Skeletal muscle satellite cell (primary cell): ENCODE measurements around the gene OR5T2. TPM values are rescaled to one million over a fixed set of nuclear protein-coding genes. Genes with fewer than 3 reads are reported as not detected.
"Not testable (repeated sequence)": the region's sequence is repeated elsewhere in the genome, so short reads cannot be mapped to it uniquely, and the experiment has no call there.

Experiments used
- H3K27me3 ChIP-seq: 2 replicates; pipeline ENCODE4 v1.7.0; 2013; ENCODE audit warnings: low read length; ENCODE audit not compliant: control insufficient read depth, insufficient read depth
- H3K36me3 ChIP-seq: 2 replicates; pipeline ENCODE4 v1.7.0; 2013; ENCODE audit warnings: mild to moderate bottlenecking, control low read depth, low read length; ENCODE audit not compliant: insufficient read depth
- H3K4me1 ChIP-seq: 2 replicates; pipeline ENCODE4 v1.7.0; 2013; ENCODE audit warnings: low read length; ENCODE audit not compliant: control insufficient read depth, insufficient read depth
- H3K4me2 ChIP-seq: 2 replicates; pipeline ENCODE4 v1.7.0; 2013; ENCODE audit warnings: mild to moderate bottlenecking, low read length
- H3K4me3 ChIP-seq: 2 replicates; pipeline ENCODE4 v1.7.0; 2013; ENCODE audit warnings: low read length
- H3K9ac ChIP-seq: 2 replicates; pipeline ENCODE4 v1.7.0; 2013; ENCODE audit warnings: mild to moderate bottlenecking, low read depth, low read length, moderate library complexity
- H3K9me3 ChIP-seq: replicated peaks from 2 replicates; pipeline ENCODE4 v1.7.0; 2013; ENCODE audit warnings: mild to moderate bottlenecking, control low read depth, low read length
- total RNA-seq: library from RNA; depleted of rRNA; stranded (reverse); fragments of >200 nt; gene quantifications from 2 replicates; pipeline ENCODE4 v1.2.3, GENCODE V29; 2012; rRNA removed

Gene OR5T2
- total RNA-seq, result not detected in 2 replicates

GRCh38 chr11:56234155-56234554, at the start of gene OR5T2:
Gene OR5T2, minus strand, starts transcription at chr11:56234255. Its CDS starts 1,193 bp downstream, at chr11:56233062.
- H3K9me3 ChIP-seq, result peaks cover 16% of the 10 kb centered on the region
- H3K9ac ChIP-seq, result no peak within 1 kb of the TSS
- no peak within 1 kb of the TSS for H3K4me3 ChIP-seq
- no peak within 1 kb of the TSS for H3K4me2 ChIP-seq
- H3K36me3 ChIP-seq, result no peaks in the 10 kb centered on the region
- H3K4me1 ChIP-seq, result no peaks in the 10 kb centered on the region
- H3K27me3 ChIP-seq, result no peaks in the 10 kb centered on the region

- Histone ChIP-seq H3K4me2 (no peak within 1 kb of the TSS), H3K9me3 (no peaks in the 10 kb centered on the region), H3K4me1 (no peaks in the 10 kb centered on the region), H3K9ac (no peak within 1 kb of the TSS), H3K4me3 (no peak within 1 kb of the TSS), H3K36me3 (no peaks in the 10 kb centered on the region), H3K27me3 (no peaks in the 10 kb centered on the region)
Observed at GRCh38 chr11:56273854-56274253, 39.8 kb upstream of the OR5T2 start, which contains the start of gene OR5T1. Gene OR5T1, plus strand, starts transcription at chr11:56274154. Its CDS starts 1,485 bp downstream, at chr11:56275639.

GRCh38 chr11:56271092-56271491, 37.0 kb upstream of the OR5T2 start:
- H3K36me3 ChIP-seq, result no peaks in the 10 kb centered on the region
- no peak overlapping the region for H3K4me2 ChIP-seq
- H3K4me3 ChIP-seq, result no peak overlapping the region
- H3K9me3 ChIP-seq, result no peaks in the 10 kb centered on the region
- H3K4me1 ChIP-seq, result no peaks in the 10 kb centered on the region
- no peak overlapping the region for H3K9ac ChIP-seq
- no peaks in the 10 kb centered on the region for H3K27me3 ChIP-seq

GRCh38 chr11:56251954-56252353, 17.9 kb upstream of the OR5T2 start, which contains the start of gene OR5T3:
Gene OR5T3, plus strand, starts transcription at chr11:56252254. Its CDS starts 0 bp downstream, at chr11:56252254.
- H3K4me1 ChIP-seq, result no peaks in the 10 kb centered on the region
- no peak within 1 kb of the TSS for H3K4me2 ChIP-seq
- no peaks in the 10 kb centered on the region for H3K36me3 ChIP-seq
- H3K4me3 ChIP-seq, result no peak within 1 kb of the TSS
- no peaks in the 10 kb centered on the region for H3K27me3 ChIP-seq
- H3K9me3 ChIP-seq, result peaks cover 3% of the 10 kb centered on the region
- no peak within 1 kb of the TSS for H3K9ac ChIP-seq

GRCh38 chr11:56219735-56220134, 14.3 kb downstream of the OR5T2 start:
- H3K4me2 ChIP-seq, H3K4me3 ChIP-seq, H3K27me3 ChIP-seq, H3K9me3 ChIP-seq, H3K9ac ChIP-seq, H3K36me3 ChIP-seq, H3K4me1 ChIP-seq: not testable (repeated sequence)

GRCh38 chr11:56214537-56214936, 19.5 kb downstream of the OR5T2 start:
- Histone ChIP-seq H3K4me2 (no peak overlapping the region), H3K27me3 (no peaks in the 10 kb centered on the region), H3K36me3 (no peaks in the 10 kb centered on the region), H3K9ac (no peak overlapping the region), H3K4me1 (no peaks in the 10 kb centered on the region), H3K9me3 (no peaks in the 10 kb centered on the region), H3K4me3 (no peak overlapping the region)

- Histone ChIP-seq H3K27me3 (no peaks in the 10 kb centered on the region), H3K9ac (no peak overlapping the region), H3K4me1 (no peaks in the 10 kb centered on the region), H3K36me3 (no peaks in the 10 kb centered on the region), H3K4me2 (no peak overlapping the region), H3K9me3 (peaks cover 5% of the 10 kb centered on the region), H3K4me3 (no peak overlapping the region)
Observed at GRCh38 chr11:56207790-56208189, 26.3 kb downstream of the OR5T2 start.

GRCh38 chr11:56197367-56197766, 36.7 kb downstream of the OR5T2 start:
- Histone ChIP-seq H3K9me3 (peaks cover 4% of the 10 kb centered on the region), H3K9ac (no peak overlapping the region), H3K4me2 (no peak overlapping the region), H3K27me3 (no peaks in the 10 kb centered on the region), H3K4me1 (no peaks in the 10 kb centered on the region), H3K4me3 (no peak overlapping the region), H3K36me3 (no peaks in the 10 kb centered on the region)

GRCh38 chr11:56196705-56197104, 37.4 kb downstream of the OR5T2 start:
- H3K27me3 ChIP-seq, result no peaks in the 10 kb centered on the region
- no peaks in the 10 kb centered on the region for H3K4me1 ChIP-seq
- no peak overlapping the region for H3K9ac ChIP-seq
- H3K4me2 ChIP-seq, result no peak overlapping the region
- peaks cover 4% of the 10 kb centered on the region for H3K9me3 ChIP-seq
- no peak overlapping the region for H3K4me3 ChIP-seq
- no peaks in the 10 kb centered on the region for H3K36me3 ChIP-seq

DNA sequence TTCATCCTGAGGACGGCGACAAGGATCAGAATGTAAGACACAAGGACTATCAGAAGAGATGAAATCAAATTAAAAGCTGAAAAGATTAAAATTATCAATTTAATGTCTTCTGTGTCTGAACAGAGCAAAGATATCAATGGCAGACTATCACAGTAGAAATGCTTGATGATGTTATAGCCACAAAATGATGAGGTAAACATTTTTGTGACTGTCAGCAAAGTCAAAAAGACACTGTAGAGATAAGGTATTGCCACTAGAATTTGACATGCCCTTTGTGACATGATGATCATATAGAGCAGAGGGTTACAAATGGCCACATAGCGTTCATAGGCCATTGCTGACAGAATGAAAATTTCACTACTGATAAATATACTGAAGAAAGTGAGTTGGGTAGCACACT, 45.5 kb downstream of the OR5T2 start:
- H3K4me2 ChIP-seq, result no peak overlapping the region
- H3K4me1 ChIP-seq, result no peaks in the 10 kb centered on the region
- H3K36me3 ChIP-seq, result no peaks in the 10 kb centered on the region
- no peak overlapping the region for H3K9ac ChIP-seq
- H3K4me3 ChIP-seq, result no peak overlapping the region
- no peaks in the 10 kb centered on the region for H3K9me3 ChIP-seq
- no peaks in the 10 kb centered on the region for H3K27me3 ChIP-seq

- Histone ChIP-seq H3K4me3 (no peak overlapping the region), H3K27me3 (no peaks in the 10 kb centered on the region), H3K36me3 (no peaks in the 10 kb centered on the region), H3K9ac (no peak overlapping the region), H3K4me2 (no peak overlapping the region), H3K9me3 (no peaks in the 10 kb centered on the region), H3K4me1 (no peaks in the 10 kb centered on the region)
Observed at GRCh38 chr11:56183459-56183858, 50.6 kb downstream of the OR5T2 start.
